Activated B cell treated with CpG ODN at 0.5 μM for 24 hours (primary cell): ENCODE measurements around the gene AK6. TPM values are rescaled to one million over a fixed set of nuclear protein-coding genes. Genes with fewer than 3 reads are reported as not detected.
"Not testable (repeated sequence)": the region's sequence is repeated elsewhere in the genome, so short reads cannot be mapped to it uniquely, and the experiment has no call there.

Experiments used
- ATAC-seq: fragments of 200-7000 bp; cut with Tn5 transposase; one replicate; pipeline ENCODE4 v1.10.0; 2021; ENCODE audit warnings: low read depth, mild to moderate bottlenecking, moderate library complexity
- CTCF ChIA-PET: fragments of 350-600 bp; sonication (Branson Sonifier 250); formaldehyde crosslinking; loops from one replicate; lab custom pipeline; 2021; ENCODE audit warnings: antibody characterized with exemption; lab: Charles Lee
- POLR2A ChIA-PET: fragments of 350-600 bp; sonication (Branson Sonifier 250); formaldehyde crosslinking; loops from one replicate; lab custom pipeline; 2021; ENCODE audit warnings: antibody characterized with exemption; lab: Charles Lee
- DNase-seq: peaks from one replicate; pipeline ENCODE4 v3.0.0; 2022
- H3K27ac Mint-ChIP-seq: one replicate; pipeline ENCODE4 v1.8.0; 2020; ENCODE audit warnings: mixed read lengths
- H3K27me3 Mint-ChIP-seq: one replicate; pipeline ENCODE4 v1.8.0; 2021; ENCODE audit warnings: mixed read lengths
- H3K36me3 Mint-ChIP-seq: one replicate; pipeline ENCODE4 v1.8.0; 2021; ENCODE audit warnings: low read depth, mixed read lengths
- H3K4me1 Mint-ChIP-seq: one replicate; pipeline ENCODE4 v1.8.0; 2021; ENCODE audit warnings: mixed read lengths
- H3K4me3 Mint-ChIP-seq: one replicate; pipeline ENCODE4 v1.8.0; 2020; ENCODE audit warnings: mild to moderate bottlenecking, mixed read lengths
- H3K9me3 Mint-ChIP-seq: one replicate; pipeline ENCODE4 v1.8.0; 2020; ENCODE audit warnings: mixed read lengths
- intact Hi-C: fragments of 100-400 bp; cut with micrococcal nuclease; formaldehyde crosslinking; loops from one replicate; pipeline ENCODE4 v1.15.1; 2024
- total RNA-seq: library from RNA; stranded (reverse); gene quantifications from 2 replicates; pipeline ENCODE4 v1.2.3, GENCODE V29; 2022
- TF ChIP-seq, protein P1 (sequence below): fragments of 200-600 bp; IDR thresholded peaks from one replicate; pipeline ENCODE4 v1.8.0; 2022; ENCODE audit warnings: antibody characterized with exemption, mild to moderate bottlenecking

The AK6 gene
- total RNA-seq, 1 donor from 2014 or later = 38.6 TPM

DNA sequence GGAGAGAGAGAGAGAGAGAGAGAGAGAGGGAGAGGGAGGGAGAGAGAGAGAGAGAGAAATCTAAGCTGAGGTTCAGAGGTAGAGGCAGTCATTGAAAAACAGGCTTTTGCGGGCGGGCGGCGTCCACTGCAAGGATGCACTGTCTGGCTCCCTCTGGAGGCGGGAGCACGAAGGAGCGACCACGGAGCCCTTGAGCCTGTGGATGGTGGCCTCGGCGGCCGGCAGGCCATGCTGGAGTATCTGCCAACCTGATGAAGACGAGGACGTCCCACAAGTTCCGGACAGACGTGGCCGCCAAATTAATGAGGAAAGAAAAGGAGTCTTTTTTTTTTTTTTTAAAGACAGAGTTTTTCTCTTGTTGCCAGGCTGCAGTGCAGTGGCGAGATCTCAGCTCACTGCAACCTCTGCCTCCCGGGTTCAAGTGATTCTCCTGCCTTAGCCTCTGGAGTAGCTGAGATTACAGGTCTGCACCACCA, 34.5 kb downstream of the AK6 start:
- H3K36me3 Mint-ChIP-seq = peaks cover 4% of the 10 kb centered on the region
- ChIA-PET POLR2A (interaction anchor here (0.6 to 2.2 kb wide), 7 partner anchors 12 to 247 kb away, joined by 3 to 13 read pairs (median 4); partner anchors contain the start of genes CDK7 and SLC30A5), CTCF (interaction anchor here (0.8 to 3.2 kb wide), 4 partner anchors 13 to 292 kb away, joined by 4 to 28 read pairs (median 5); partner anchors contain the start of gene SLC30A5)
- no peaks in the 10 kb centered on the region for H3K9me3 Mint-ChIP-seq
- TF ChIP-seq, protein P1, sequence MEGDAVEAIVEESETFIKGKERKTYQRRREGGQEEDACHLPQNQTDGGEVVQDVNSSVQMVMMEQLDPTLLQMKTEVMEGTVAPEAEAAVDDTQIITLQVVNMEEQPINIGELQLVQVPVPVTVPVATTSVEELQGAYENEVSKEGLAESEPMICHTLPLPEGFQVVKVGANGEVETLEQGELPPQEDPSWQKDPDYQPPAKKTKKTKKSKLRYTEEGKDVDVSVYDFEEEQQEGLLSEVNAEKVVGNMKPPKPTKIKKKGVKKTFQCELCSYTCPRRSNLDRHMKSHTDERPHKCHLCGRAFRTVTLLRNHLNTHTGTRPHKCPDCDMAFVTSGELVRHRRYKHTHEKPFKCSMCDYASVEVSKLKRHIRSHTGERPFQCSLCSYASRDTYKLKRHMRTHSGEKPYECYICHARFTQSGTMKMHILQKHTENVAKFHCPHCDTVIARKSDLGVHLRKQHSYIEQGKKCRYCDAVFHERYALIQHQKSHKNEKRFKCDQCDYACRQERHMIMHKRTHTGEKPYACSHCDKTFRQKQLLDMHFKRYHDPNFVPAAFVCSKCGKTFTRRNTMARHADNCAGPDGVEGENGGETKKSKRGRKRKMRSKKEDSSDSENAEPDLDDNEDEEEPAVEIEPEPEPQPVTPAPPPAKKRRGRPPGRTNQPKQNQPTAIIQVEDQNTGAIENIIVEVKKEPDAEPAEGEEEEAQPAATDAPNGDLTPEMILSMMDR = no peak
- ATAC-seq (peak; percentile 72), DNase-seq (peak; percentile 56)
- H3K4me3 Mint-ChIP-seq = peak overlapping the region; percentile 46
- no peaks in the 10 kb centered on the region for H3K27me3 Mint-ChIP-seq
- peak overlapping the region; percentile 59 for H3K27ac Mint-ChIP-seq
- intact Hi-C loops = loop anchor here (1.0 to 10.0 kb wide), 3 partner anchors 242 to 1050 kb away; no protein-coding TSS in a partner anchor
- H3K4me1 Mint-ChIP-seq = peaks cover 25% of the 10 kb centered on the region

DNA sequence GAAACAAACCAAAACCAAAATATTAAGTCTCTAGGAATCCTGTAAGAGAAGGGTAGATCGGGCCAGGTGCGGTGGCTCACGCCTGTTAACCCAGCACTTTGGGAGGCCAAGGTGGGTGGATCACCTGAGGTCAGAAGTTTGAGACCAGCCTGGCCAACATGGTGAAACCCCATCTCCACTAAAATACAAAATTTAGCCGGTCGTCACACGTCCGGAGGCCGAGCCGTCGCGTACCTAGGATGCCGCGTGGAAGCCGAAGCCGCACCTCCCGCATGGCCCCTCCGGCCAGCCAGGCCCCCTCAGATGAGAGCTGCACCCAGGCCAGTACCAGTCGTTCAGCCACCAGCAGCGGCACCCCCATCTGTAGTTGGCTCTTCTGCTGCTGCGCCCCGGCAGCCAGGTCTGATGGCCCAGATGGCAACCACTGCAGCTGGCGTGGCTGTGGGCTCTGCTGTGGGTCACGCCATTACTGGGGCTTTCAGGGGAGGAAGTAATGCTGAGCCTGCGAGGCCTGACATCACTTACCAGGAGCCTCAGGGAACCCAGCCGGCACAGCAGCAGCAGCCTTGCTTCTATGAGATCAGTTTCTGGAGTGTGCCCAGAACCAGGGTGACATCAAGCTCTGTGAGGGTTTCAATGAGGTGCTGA, 35.5 kb downstream of the AK6 start:
- intact Hi-C loops = loop anchor here (1.0 to 10.0 kb wide), 3 partner anchors 240 to 1049 kb away; no protein-coding TSS in a partner anchor
- not testable (repeated sequence) for H3K4me3 Mint-ChIP-seq

DNA sequence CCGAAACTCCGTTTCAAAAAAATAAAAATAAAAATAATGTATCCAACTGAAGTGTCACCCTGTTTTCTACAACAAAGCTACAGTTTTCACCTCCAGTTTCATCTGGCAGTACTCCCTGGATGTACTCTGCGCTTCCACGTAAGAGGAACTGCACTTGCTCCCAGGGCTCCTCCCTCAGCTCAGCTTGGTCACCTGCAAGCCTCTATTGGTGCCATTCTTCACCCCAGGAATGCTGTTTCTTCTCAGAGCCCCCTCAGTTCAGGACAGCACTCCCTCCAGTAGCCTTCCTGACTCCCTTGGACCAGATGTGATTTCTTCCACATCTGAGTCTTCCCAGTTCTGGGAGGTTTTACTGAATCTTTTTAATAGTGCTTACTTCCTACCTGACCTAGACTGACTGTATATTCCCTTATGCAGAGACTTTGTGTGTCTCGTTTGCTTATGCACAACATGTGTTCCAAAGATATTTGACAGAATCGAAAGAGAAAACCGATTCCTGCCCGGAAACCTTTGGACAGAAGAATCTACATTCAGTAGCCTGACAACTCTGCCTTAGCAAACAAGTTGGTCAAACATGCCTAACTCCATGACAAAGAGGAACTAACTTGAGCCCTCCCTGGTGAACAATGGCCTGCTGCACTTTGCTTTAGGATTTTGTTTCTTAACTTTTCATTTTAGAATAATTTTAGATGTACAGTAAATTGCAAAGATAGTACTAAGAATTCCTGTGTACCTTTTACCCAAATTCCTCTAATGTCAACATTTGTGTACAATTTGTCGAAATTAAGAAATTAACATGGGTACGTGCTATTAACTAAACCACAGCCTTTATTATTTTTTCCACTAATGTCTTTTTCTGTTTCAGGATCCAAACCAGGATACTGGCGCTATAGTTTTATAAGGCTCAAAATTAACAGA, 37.5 kb downstream of the AK6 start:
- intact Hi-C loops = loop anchor here (1.0 to 10.0 kb wide), 6 partner anchors 38 to 1047 kb away; partner anchors contain the start of genes AK6, CDK7, CENPH and RAD17
- no peak for DNase-seq
- TF ChIP-seq, protein P1 = no peak
- H3K9me3 Mint-ChIP-seq = no peaks in the 10 kb centered on the region
- POLR2A ChIA-PET = interaction anchor here (0.9 to 1.4 kb wide), 4 partner anchors 38 to 1116 kb away, joined by 3 to 14 read pairs (median 5); partner anchors contain the start of genes AK6, CDK7, RAD17 and SLC30A5
- peaks cover 4% of the 10 kb centered on the region for H3K36me3 Mint-ChIP-seq
- peaks cover 25% of the 10 kb centered on the region for H3K4me1 Mint-ChIP-seq
- H3K27me3 Mint-ChIP-seq = no peaks in the 10 kb centered on the region
- peak overlapping the region; percentile 93 for H3K4me3 Mint-ChIP-seq
- CTCF ChIA-PET = interaction anchor here (1.2 to 3.2 kb wide), 2 partner anchors 238 to 289 kb away, joined by 3 to 28 read pairs; partner anchors contain the start of gene SLC30A5
- H3K27ac Mint-ChIP-seq = peak overlapping the region; percentile 97
- ATAC-seq = no peak

More for the DNA sequence above, 35.5 kb downstream of the AK6 start:
- ChIA-PET CTCF (interaction anchor here (0.8 to 3.2 kb wide), 3 partner anchors 38 to 291 kb away, joined by 4 to 28 read pairs (median 5); partner anchors contain the start of gene SLC30A5), POLR2A (interaction anchor here (2.2 kb wide), 1 partner anchor 240 kb away, joined by 12 read pairs; the partner anchor contains the start of gene SLC30A5)
- not testable (repeated sequence) for H3K36me3 Mint-ChIP-seq, DNase-seq, ATAC-seq, H3K9me3 Mint-ChIP-seq, H3K27ac Mint-ChIP-seq, H3K27me3 Mint-ChIP-seq
- H3K4me1 Mint-ChIP-seq = peaks cover 25% of the 10 kb centered on the region

DNA sequence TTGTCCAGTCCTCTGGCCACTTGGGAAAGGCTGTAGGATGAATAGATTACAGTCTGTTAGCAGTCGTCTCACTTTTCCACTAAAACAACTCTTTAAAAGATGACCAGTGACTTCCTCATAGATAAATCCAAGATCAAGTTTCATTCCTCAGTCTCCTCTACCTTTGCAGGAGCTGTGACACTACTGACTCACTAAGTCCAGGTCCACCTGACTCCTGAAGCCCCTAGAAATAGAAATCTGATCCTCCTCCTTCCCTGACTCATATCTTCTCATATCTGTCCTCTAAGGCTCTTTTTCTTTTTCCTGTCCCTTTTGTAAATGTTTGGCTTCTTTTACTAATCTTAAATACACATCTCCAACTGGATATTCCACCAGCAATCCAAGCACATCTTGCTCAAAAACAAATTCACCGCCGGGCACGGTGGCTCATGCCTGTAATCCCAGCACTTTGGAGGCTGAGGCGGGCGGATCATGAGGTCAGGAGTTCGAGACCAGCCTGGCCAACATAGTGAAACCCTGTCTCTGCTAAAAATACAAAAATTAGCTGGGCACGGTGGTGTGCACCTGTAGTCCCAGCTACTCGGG, 39.3 kb downstream of the AK6 start:
- no peak for DNase-seq

More for the DNA sequence above, 39.3 kb downstream of the AK6 start:
- ATAC-seq = no peak
- TF ChIP-seq, protein P1 = no peak
- no peaks in the 10 kb centered on the region for H3K9me3 Mint-ChIP-seq
- H3K4me1 Mint-ChIP-seq = peaks cover 27% of the 10 kb centered on the region
- H3K36me3 Mint-ChIP-seq = peaks cover 4% of the 10 kb centered on the region
- intact Hi-C loops = loop anchor here (10.0 kb wide), 1 partner anchor 1045 kb away; no protein-coding TSS in a partner anchor
- no peak overlapping the region for H3K4me3 Mint-ChIP-seq
- no peak overlapping the region for H3K27ac Mint-ChIP-seq
- ChIA-PET CTCF (interaction anchor here (1.0 kb wide), 1 partner anchor 236 kb away, joined by 5 read pairs; the partner anchor contains the start of gene SLC30A5), POLR2A (no interaction called here)
- no peaks in the 10 kb centered on the region for H3K27me3 Mint-ChIP-seq
